ENCODE results near the gene ARFGEF3.

DNA sequence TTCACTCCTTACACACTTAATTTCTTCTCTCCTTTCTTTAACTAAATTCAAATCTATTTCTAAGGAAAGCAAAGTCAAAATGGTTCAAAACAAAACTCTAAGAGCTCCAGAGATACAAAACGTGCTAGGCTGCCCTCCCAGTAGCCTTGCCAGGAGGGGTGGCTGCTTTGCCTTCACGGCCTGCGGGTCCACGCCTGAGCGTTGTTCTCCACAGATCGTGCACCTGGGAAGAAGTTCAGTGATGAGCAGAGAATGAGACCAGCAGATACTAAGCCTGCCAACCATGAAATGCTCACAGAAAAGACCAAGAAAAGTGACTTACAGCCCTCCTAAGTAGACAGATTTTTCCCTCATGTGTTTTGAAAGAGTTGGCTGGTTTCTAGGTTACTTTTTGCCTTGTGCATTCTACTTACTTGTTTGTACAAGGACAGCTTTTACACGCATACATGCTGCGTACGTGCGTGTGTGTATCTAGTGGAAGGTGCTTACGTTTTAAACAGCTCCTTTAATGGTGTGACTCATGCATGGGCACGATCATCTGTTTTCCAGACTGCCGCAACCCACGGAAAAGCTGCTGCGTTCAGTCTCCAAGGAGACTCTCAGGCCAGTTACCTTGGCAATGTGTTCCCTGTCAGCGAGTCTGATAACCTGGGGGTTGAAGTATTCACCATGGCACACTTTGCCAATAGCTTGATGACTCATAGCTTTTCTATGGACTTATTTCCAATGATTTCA lies 88.9 kb downstream of the ARFGEF3 start:
- TF ChIP-seq EP300 (IDR thresholded peaks at IDR 0.05), result no peak
- TF ChIP-seq, protein P1, sequence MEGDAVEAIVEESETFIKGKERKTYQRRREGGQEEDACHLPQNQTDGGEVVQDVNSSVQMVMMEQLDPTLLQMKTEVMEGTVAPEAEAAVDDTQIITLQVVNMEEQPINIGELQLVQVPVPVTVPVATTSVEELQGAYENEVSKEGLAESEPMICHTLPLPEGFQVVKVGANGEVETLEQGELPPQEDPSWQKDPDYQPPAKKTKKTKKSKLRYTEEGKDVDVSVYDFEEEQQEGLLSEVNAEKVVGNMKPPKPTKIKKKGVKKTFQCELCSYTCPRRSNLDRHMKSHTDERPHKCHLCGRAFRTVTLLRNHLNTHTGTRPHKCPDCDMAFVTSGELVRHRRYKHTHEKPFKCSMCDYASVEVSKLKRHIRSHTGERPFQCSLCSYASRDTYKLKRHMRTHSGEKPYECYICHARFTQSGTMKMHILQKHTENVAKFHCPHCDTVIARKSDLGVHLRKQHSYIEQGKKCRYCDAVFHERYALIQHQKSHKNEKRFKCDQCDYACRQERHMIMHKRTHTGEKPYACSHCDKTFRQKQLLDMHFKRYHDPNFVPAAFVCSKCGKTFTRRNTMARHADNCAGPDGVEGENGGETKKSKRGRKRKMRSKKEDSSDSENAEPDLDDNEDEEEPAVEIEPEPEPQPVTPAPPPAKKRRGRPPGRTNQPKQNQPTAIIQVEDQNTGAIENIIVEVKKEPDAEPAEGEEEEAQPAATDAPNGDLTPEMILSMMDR (IDR thresholded peaks at IDR 0.05), result no peak
